Posterior cingulate gyrus (tissue), 11 donors: ENCODE results near the gene ZG16.

ENCODE experiments used
- DNase-seq, 10 donors: peaks; one replicate each; pipeline versions ENCODE4 v3.0.0 to v3.0.0-alpha.2; 2020 to 2021; ENCODE audit warnings: mixed read lengths in 3 of 10
- intact Hi-C: fragments of 100-400 bp; cut with DNase I; formaldehyde crosslinking; loops from one replicate; pipeline ENCODE4 v1.15.1; 2023

ZG16 gene

DNA sequence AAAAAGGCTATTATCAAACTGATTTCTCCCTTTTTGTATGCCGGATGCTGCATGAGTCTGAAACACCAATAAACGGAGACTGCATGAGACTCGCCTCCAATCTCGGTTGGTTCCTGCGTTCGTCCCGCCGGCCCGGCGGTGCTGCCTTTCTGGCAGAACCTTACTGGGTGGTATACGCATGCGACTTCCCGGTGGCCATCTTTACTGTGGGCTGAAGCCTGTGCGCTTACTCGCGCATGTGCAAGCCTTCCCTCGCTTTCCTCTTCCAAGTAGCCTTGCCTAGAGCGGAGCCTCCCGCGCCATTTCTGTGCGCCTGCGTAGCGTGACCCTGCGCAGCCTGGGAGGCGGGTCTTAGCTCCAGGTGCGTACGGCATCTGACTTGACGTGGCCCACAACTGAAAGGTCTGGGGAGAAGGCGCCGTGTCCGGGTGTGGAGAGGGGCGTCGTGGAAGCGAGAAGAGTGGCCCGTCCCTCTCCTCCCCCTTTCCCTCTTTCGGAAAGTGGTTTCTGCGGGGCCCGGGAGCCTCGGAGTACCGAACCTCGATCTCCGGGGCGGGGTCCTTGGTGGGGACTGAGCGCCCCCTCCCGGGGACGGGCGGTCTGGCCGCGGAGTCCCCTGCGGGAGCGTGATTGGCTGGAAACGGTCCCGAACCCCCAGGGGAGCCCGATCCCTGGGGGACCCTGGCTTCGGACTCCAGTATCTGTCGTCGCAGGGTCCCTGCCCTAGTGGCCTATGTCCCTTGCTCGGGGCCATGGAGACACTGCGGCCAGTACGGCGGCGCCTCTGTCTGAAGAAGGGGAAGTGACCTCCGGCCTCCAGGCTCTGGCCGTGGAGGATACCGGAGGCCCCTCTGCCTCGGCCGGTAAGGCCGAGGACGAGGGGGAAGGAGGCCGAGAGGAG, 38.0 kb downstream of the ZG16 start, which contains the start of gene PAGR1:
Gene PAGR1, plus strand, starts transcription at position 360 of the 901 bp plus-strand sequence. Its CDS starts 374 bp downstream, at position 734.
- intact Hi-C loops = loop anchor here (1.0 to 10.0 kb wide), 3 partner anchors 47 to 206 kb away; partner anchors contain the start of genes C16orf92, CDIPT, HIRIP3 and INO80E

GRCh38 chr16:29816694-29817441, 38.8 kb downstream of the ZG16 start:
- intact Hi-C loops = loop anchor here (5.0 to 10.0 kb wide), 2 partner anchors 178 to 205 kb away; partner anchors contain the start of genes C16orf92, HIRIP3 and INO80E
- peak in 6 of 10 donors; percentile 56 to 94 (median 78) for DNase-seq

More for the DNA sequence above, 38.0 kb downstream of the ZG16 start, which contains the start of gene PAGR1:
- peak; percentile 96 to 100 (median 98) for DNase-seq

- intact Hi-C loops = loop anchor here (5.0 to 10.0 kb wide), 2 partner anchors 177 to 204 kb away; partner anchors contain the start of genes C16orf92, HIRIP3 and INO80E
- DNase-seq = no peak
Measured at GRCh38 chr16:29818082-29818481, 40.0 kb downstream of the ZG16 start.

GRCh38 chr16:29819506-29819905, 41.5 kb downstream of the ZG16 start:
- intact Hi-C loops = loop anchor here (5.0 to 10.0 kb wide), 2 partner anchors 175 to 203 kb away; partner anchors contain the start of genes C16orf92, HIRIP3 and INO80E
- peak in 1 of 10 donors; percentile 83 for DNase-seq

GRCh38 chr16:29820271-29820701, 42.2 kb downstream of the ZG16 start, which contains the start of gene MVP:
MVP (plus strand) TSS chr16:29820462; CDS start chr16:29830550, 10,088 bp downstream.
- DNase-seq = peak in 4 of 10 donors; percentile 58 to 94 (median 69)
- intact Hi-C loops = no loop called here

- peak in 1 of 10 donors; percentile 76 for DNase-seq
- intact Hi-C loops = no loop called here
Measured at GRCh38 chr16:29820730-29821642, 42.9 kb downstream of the ZG16 start.

DNA sequence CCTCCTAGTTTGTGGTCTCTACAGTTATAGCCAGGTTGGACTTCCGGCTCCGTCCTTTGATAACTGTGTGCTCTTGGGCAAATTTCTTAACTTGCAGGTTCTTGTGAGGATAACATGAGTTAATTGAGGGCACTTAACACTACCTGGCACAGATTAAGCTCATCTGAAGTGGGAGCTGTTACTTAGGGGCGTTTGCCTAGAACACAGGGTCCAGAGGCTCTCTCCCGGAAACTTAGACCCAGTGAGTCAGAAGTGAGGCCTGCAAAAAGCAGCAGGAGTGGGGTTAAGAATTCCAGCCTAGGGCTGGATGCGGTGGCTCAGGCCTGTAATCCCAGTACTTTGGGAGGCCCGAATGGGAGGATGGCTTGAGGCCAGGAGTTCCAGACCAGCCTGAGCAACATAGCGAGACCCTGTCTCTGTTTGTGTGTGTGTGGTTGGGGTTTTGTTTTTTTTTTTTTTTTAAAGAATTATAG, 43.6 kb downstream of the ZG16 start:
- intact Hi-C loops = no loop called here
- peak in 1 of 10 donors; percentile 59 for DNase-seq

- intact Hi-C loops = no loop called here
Measured at GRCh38 chr16:29824589-29825144, 46.6 kb downstream of the ZG16 start.

DNA sequence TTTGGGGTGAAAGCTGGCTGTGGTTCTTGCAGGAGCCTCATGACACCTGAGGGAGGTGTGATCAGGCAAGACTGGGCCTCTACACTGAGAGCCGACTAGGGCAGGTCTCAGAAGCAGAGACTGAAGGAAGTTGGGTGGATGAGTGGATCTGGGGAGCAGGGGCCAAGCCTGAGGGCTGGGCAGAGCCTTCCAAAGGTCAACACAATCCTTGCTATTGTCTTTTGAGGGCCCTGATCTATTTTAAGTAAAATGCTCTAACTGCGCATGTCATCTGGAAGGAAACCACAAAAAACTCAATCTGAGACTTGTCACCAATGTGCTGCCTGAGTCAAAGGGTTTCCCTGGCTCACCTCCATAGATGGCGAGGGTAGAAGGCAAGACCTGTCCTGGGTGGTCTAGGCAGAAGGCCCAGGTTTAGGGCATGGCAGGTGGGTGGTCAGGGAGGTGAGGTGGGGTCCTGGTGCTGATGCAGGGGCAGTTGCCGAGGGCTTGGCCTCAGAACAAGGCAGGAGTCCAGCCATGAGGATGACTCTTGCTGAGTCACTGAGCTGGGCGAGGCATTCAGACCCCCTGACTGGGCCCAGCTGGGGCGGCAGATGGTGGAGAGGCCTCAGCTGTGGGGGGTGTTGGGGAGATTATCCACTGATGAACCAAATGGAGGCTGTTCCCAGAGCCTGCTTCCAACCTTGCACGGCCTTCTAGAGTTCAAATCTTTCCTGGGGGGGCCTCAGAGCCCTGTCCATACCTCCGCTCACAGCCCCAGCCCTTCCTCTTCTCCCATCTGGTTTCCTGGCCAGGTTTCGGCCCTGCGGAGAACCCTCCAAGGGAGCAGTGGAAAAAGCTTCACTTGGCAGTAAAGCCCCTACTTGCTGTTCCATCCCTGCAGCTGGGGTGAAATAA, 47.3 kb downstream of the ZG16 start:
- intact Hi-C loops = no loop called here
- DNase-seq = peak in 5 of 10 donors; percentile 51 to 95 (median 68)

More at GRCh38 chr16:29824589-29825144, 46.6 kb downstream of the ZG16 start:
- DNase-seq = no peak

DNA sequence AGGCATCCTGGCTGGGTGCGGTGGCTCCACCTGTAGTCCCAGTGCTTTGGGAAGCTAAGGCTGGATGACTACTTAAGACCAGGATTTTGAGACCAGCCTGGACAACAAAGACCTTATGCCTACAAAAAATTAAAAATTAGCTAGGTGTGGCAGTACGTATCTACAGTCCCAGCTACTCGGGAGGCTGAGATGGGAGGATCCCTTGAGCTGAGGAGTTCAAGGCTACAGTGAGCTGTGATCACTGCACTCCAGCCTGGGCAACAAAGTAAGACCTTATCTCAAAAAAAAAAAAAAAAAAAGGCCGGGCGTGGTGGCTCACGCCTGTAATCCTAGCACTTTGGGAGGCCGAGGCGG, 48.3 kb downstream of the ZG16 start:
- intact Hi-C loops = no loop called here
- no peak for DNase-seq

GRCh38 chr16:29830774-29831173, 52.7 kb downstream of the ZG16 start:
- DNase-seq = peak in 1 of 10 donors; percentile 43
- intact Hi-C loops = no loop called here

GRCh38 chr16:29831490-29831889, 53.4 kb downstream of the ZG16 start:
- peak in 1 of 10 donors; percentile 67 for DNase-seq
- intact Hi-C loops = no loop called here
